Naive B cell (primary cell): ENCODE data around the gene KLHL35. TPM values are rescaled to one million over a fixed set of nuclear protein-coding genes. Genes with fewer than 3 reads are reported as not detected.

Experiments
- ATAC-seq, 2 donors: fragments of 150-1000 bp; cut with Tn5 transposase; 2 replicates each; pipeline ENCODE4 v1.10.0; 2021; ENCODE audit warnings: low read depth in 2 of 2, mild to moderate bottlenecking in 2 of 2, moderate library complexity in 2 of 2
- DNase-seq: peaks from one replicate; pipeline ENCODE4 v3.0.0; 2022
- H3K27ac Mint-ChIP-seq, 6 donors: one replicate each; pipeline ENCODE4 v1.8.0; 2020 to 2022; ENCODE audit warnings: mild to moderate bottlenecking in 6 of 6, mixed read lengths in 6 of 6, moderate library complexity in 5 of 6, inconsistent platforms in 2 of 6
- H3K27me3 Mint-ChIP-seq, 3 donors: one replicate each; pipeline ENCODE4 v1.8.0; 2021 to 2022; ENCODE audit warnings: mixed read lengths in 3 of 3, mild to moderate bottlenecking in 1 of 3
- H3K36me3 Mint-ChIP-seq, 2 donors: one replicate each; pipeline ENCODE4 v1.8.0; 2020 to 2022; ENCODE audit warnings: mixed read lengths in 2 of 2, inconsistent platforms in 1 of 2, mild to moderate bottlenecking in 1 of 2
- H3K4me1 Mint-ChIP-seq, 3 donors: one replicate each; pipeline ENCODE4 v1.8.0; 2020 to 2022; ENCODE audit warnings: mixed read lengths in 3 of 3, inconsistent platforms in 1 of 3, mild to moderate bottlenecking in 1 of 3, moderate library complexity in 1 of 3
- H3K4me3 Mint-ChIP-seq, 8 donors: one replicate each; pipeline ENCODE4 v1.8.0; 2020 to 2022; ENCODE audit warnings: mild to moderate bottlenecking in 8 of 8, mixed read lengths in 8 of 8, moderate library complexity in 8 of 8, inconsistent platforms in 2 of 8
- H3K9me3 Mint-ChIP-seq, 7 donors: one replicate each; pipeline ENCODE4 v1.8.0; 2020 to 2022; ENCODE audit warnings: mixed read lengths in 7 of 7, mild to moderate bottlenecking in 5 of 7, inconsistent platforms in 2 of 7, moderate library complexity in 1 of 7
- polyA plus RNA-seq, 6 donors: library from polyadenylated mRNA; unstranded; fragments of 300-500 nt; fragmentation: Illumina TruSeq; gene quantifications; one replicate each; pipeline ENCODE4 v1.2.3, GENCODE V29; 2021; ENCODE audit warnings: low read depth in 6 of 6

Gene KLHL35
- polyA plus RNA-seq, 6 donors from 2014 or later: 0.48 to 0.74 TPM; not detected in 4

DNA sequence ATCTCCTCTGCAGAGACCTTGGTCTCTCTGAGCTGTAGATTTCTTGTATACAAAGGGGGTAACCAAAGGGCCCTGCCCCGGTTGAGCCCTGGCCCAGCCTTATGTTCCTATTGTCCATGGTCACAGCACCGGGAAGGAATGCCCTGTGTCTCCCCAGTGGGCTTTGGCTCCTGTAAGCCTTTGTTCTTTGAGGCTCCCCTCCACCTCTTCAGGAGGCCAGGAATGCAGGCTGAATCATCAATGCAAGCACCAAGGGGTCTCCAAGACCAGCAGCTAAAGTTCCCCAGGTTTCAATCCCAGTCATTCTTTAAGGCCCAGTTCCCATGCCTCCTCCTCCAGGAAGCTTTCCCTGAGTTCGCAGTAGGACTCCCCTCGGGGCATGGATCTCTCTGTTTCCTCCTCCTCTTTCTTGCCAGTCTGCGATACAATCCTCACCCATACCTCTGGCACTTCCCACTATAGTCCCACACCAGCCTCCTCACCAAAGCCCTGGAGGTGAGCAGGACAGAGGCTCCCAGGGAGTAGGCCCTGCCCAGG, 29.2 kb upstream of the KLHL35 start:
- no peaks in the 10 kb centered on the region for H3K36me3 Mint-ChIP-seq
- ATAC-seq: no peak
- H3K4me1 Mint-ChIP-seq: peaks cover 0 to 7% (median 1%) of the 10 kb centered on the region in 3 donors
- H3K27ac Mint-ChIP-seq: no peak overlapping the region
- H3K27me3 Mint-ChIP-seq: no peaks in the 10 kb centered on the region
- DNase-seq: no peak
- no peak overlapping the region for H3K4me3 Mint-ChIP-seq
- no peaks in the 10 kb centered on the region for H3K9me3 Mint-ChIP-seq

GRCh38 chr11:75461151-75461550, 28.1 kb upstream of the KLHL35 start:
- Mint-ChIP-seq H3K27ac (peak overlapping the region in 1 of 6 donors; percentile 69), H3K36me3 (no peaks in the 10 kb centered on the region), H3K4me1 (peaks cover 0 to 1% (median 0%) of the 10 kb centered on the region in 3 donors), H3K27me3 (peaks cover 0 to under 1% (median 0%) of the 10 kb centered on the region in 3 donors), H3K4me3 (no peak overlapping the region), H3K9me3 (no peaks in the 10 kb centered on the region)
- DNase-seq (no peak), ATAC-seq (no peak)

DNA sequence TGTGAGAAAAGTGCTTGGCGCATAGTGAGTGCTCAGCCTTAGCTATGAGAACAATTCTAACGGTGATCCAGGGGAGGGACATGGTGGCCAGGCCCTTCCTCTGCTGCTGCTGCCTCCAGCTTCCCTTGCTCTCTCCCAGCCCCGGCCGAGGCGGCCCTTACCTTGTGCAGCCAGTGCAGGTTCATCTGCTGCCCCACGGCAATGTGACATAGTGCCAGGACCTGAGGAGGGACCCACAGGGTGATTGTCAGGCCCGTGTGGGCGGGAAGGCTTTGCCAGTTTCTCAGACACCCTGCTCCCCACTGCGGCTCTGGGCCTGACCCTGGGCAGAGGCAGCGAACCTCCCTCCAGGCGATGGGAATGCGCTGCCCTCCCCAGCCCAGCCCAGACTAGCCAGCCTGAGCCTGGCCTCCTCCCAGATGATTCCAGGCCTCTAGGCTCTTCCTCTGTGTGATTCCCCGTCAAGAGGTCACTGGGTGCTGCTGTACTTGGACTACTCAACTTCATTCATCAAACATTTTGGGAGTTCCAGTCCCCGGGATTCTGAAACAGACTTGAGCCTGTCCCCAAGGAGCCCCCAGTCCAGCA, 23.7 kb upstream of the KLHL35 start:
- Mint-ChIP-seq H3K27me3 (peaks cover 3 to 15% (median 9%) of the 10 kb centered on the region in 3 donors), H3K4me3 (no peak overlapping the region), H3K9me3 (no peaks in the 10 kb centered on the region), H3K4me1 (no peaks in the 10 kb centered on the region), H3K36me3 (peaks cover 0 to 7% of the 10 kb centered on the region in 2 donors), H3K27ac (peak overlapping the region in 1 of 6 donors; percentile 21)
- ATAC-seq (no peak), DNase-seq (no peak)

GRCh38 chr11:75454987-75455386, 22.0 kb upstream of the KLHL35 start:
- ATAC-seq (no peak), DNase-seq (no peak)
- no peaks in the 10 kb centered on the region for H3K9me3 Mint-ChIP-seq
- H3K27ac Mint-ChIP-seq: no peak overlapping the region
- H3K4me3 Mint-ChIP-seq: no peak overlapping the region
- H3K27me3 Mint-ChIP-seq: peaks cover 3 to 24% (median 9%) of the 10 kb centered on the region in 3 donors
- no peaks in the 10 kb centered on the region for H3K4me1 Mint-ChIP-seq
- peaks cover 0 to 7% of the 10 kb centered on the region in 2 donors for H3K36me3 Mint-ChIP-seq

DNA sequence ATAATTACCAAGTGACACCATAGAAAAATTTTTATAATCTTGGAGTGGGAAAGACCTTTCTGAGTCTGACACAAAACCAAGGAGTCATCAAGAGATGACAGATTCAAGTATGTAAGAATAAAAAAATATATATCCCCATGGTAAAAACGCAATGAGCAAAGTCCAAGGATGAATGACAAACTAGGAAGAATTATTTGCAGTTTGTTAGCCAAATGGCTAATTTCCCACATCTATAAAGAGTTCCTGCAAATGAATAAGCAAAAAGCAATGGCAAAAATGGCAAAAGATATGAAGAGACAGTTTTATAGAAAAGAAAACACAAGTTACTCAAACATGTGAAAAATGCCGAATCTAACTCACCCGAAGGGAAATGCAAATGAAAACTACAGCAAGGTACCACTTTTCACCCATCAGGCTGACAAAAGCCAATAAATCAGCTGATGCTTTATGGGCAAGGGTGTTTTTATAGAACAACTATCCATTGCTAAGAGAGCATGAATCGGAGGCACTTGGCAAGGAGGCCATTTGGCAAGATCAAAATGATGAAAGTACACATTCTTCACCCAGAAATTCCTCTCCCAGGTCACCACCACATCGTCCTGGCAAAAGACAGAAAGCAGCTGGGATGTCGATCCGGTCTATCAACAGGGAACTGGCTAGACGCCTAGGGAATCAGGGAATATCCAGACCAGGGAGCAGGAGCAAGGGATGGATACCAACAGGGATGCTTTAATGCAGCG, 21.1 kb upstream of the KLHL35 start:
- H3K27ac Mint-ChIP-seq: peak overlapping the region in 2 of 6 donors; percentile 18 to 20
- H3K4me3 Mint-ChIP-seq: no peak overlapping the region
- ATAC-seq: no peak

DNA sequence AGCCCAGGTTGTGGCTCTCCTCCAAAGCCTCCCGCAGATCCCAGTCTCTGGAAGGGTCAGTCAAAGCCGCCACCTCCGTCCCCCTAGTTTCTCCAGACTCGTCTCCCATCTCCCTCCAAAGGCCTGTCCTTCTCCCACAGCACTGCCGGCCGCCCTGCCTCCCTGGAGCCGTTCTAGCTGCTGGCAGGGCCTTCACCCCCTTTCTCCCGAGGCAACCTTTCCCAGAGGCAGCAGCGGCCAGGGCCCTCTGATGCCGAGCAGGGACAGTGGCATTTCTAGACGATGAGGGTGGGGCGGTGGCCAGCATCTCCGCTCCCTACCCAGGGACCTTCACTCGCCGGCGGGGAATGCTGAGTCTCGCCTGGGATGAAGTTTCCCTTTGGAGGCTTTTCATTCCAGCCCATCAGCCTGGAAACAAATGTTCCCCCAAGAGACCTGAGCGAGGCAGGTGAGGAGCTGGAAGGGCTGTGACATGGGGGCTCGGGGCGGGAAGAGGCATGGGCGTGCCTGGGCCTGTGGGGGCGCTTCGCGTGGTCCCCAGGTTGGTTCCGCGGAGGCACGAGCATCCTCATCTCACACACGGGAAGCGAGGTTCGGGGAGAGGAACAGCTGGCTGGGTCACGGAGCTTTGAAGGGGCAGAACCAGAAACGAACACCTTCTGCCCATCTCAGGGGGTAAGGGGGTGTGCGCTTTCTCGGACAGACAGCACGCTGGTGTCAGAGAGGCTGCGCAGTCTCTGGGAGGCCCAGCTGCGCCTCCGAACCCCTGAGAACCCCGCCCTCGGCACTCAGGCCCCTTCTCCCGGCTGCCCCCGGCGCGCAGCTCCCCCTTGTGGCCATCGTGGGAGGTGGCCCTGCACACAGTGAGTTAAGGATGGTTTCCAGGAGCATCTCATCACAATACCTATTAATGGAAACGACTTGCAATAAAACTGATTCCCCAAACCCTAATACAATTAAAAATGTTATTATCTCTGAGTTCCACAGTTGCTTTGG, 18.1 kb upstream of the KLHL35 start:
- peak overlapping the region in 1 of 8 donors; percentile 3 for H3K4me3 Mint-ChIP-seq

More for the DNA sequence above, 21.1 kb upstream of the KLHL35 start:
- no peak for DNase-seq
- Mint-ChIP-seq H3K27me3 (peaks cover 3 to 25% (median 9%) of the 10 kb centered on the region in 3 donors), H3K9me3 (no peaks in the 10 kb centered on the region), H3K4me1 (no peaks in the 10 kb centered on the region), H3K36me3 (peaks cover 0 to 7% of the 10 kb centered on the region in 2 donors)

DNA sequence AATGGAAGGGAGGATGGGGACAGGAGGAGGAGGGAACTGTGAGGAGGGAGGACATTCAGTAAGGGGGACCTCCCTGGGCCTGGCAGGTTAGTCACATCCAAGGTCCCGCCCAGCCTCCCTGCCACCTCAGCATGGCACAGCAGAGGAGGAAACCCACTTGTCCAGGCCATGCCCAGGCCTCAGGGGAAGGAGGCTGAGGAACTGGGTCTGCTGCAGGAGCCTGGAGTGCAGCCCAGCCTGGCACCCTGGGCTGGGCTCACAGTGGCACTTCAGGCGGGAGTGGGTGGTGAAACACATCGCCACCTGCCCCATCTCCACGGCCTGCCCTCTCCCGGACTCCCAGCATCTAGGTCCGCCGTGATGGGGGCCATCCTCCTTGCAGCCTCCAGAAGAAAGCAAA, 17.2 kb upstream of the KLHL35 start:
- H3K4me1 Mint-ChIP-seq: peaks cover 0 to 1% (median 0%) of the 10 kb centered on the region in 3 donors
- no peak for ATAC-seq

More for the DNA sequence above, 18.1 kb upstream of the KLHL35 start:
- no peak overlapping the region for H3K27ac Mint-ChIP-seq
- peaks cover 3 to 30% (median 9%) of the 10 kb centered on the region in 3 donors for H3K27me3 Mint-ChIP-seq
- ATAC-seq (no peak), DNase-seq (no peak)
- H3K9me3 Mint-ChIP-seq: no peaks in the 10 kb centered on the region
- H3K4me1 Mint-ChIP-seq: no peaks in the 10 kb centered on the region
- H3K36me3 Mint-ChIP-seq: peaks cover 0 to 7% of the 10 kb centered on the region in 2 donors

DNA sequence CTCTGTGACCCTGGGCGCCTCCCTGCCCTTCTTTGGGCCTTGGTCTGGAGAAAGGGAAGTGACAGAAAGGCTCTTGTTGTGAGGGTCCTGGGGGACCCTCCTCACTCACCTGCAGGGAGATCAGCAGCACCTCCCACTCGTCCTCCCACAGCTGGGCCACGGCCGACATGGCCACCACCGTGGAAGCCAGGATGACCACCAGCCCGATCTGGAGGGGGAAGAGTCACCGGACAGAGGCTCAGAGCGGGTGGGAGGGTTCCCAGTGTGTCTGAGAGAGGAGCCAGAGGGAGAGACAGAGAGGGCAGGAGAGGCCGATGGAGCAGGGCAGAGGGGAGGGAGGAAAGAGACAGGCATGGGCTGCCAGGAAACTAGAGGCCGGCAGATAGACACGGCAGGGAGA, 16.8 kb upstream of the KLHL35 start:
- no peak overlapping the region for H3K27ac Mint-ChIP-seq
- peaks cover 0 to 3% (median 0%) of the 10 kb centered on the region in 3 donors for H3K4me1 Mint-ChIP-seq
- ATAC-seq (no peak), DNase-seq (no peak)
- peaks cover 4 to 31% (median 9%) of the 10 kb centered on the region in 3 donors for H3K27me3 Mint-ChIP-seq
- no peaks in the 10 kb centered on the region for H3K9me3 Mint-ChIP-seq
- no peak overlapping the region for H3K4me3 Mint-ChIP-seq
- peaks cover 0 to 7% of the 10 kb centered on the region in 2 donors for H3K36me3 Mint-ChIP-seq

More for the DNA sequence above, 17.2 kb upstream of the KLHL35 start:
- no peaks in the 10 kb centered on the region for H3K9me3 Mint-ChIP-seq
- DNase-seq: no peak
- H3K27me3 Mint-ChIP-seq: peaks cover 2 to 27% (median 9%) of the 10 kb centered on the region in 3 donors
- H3K4me3 Mint-ChIP-seq: no peak overlapping the region
- peaks cover 0 to 7% of the 10 kb centered on the region in 2 donors for H3K36me3 Mint-ChIP-seq
- H3K27ac Mint-ChIP-seq: no peak overlapping the region

DNA sequence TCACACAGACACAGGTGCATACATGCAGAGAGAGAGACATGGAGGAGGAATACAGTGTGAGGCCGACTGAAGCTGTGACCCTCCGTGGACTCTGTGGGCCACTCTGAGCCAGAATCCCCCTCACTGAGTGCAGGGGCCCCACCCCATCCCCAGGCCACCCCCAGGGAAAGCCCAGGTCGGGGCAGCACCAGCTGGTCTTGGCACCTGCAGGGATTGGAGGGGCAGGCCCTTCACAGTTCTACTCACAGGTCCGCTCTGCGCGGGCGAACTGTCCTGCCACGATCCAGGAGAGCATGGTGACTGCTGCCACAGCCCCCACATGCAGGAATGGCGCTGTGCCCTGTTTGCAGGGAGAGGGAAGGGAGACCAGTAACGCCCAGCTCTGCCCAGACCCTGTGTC, 16.3 kb upstream of the KLHL35 start:
- Mint-ChIP-seq H3K9me3 (no peaks in the 10 kb centered on the region), H3K4me1 (peaks cover 0 to 3% (median 0%) of the 10 kb centered on the region in 3 donors), H3K27ac (no peak overlapping the region), H3K36me3 (peaks cover 0 to 7% of the 10 kb centered on the region in 2 donors), H3K27me3 (peaks cover 4 to 36% (median 9%) of the 10 kb centered on the region in 3 donors), H3K4me3 (no peak overlapping the region)
- no peak for ATAC-seq
- DNase-seq: no peak

DNA sequence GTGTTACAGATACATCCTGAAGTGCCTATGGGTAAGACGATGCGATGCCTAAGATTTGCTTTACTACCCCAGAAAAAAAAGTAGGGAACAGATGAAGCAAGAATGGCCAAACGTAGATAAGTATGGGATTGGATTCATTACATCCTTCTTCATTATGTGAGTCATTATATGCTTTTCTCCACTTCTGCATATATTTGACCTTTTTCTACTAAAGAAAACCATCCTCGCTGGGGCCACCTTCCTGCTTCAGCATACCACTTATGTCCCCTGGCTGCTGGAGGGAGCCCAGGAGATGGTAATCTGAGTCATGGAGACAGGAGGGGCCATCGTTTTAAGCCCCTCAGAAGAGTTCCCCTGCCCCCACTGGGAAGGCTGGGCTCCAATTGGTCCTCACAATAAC, 14.4 kb upstream of the KLHL35 start:
- H3K4me1 Mint-ChIP-seq: peaks cover 0 to 3% (median 0%) of the 10 kb centered on the region in 3 donors
- ATAC-seq (no peak), DNase-seq (no peak)
- H3K27me3 Mint-ChIP-seq: peaks cover 4 to 36% (median 6%) of the 10 kb centered on the region in 3 donors
- no peaks in the 10 kb centered on the region for H3K9me3 Mint-ChIP-seq
- H3K4me3 Mint-ChIP-seq: no peak overlapping the region
- H3K27ac Mint-ChIP-seq: no peak overlapping the region
- peaks cover 0 to 4% of the 10 kb centered on the region in 2 donors for H3K36me3 Mint-ChIP-seq

DNA sequence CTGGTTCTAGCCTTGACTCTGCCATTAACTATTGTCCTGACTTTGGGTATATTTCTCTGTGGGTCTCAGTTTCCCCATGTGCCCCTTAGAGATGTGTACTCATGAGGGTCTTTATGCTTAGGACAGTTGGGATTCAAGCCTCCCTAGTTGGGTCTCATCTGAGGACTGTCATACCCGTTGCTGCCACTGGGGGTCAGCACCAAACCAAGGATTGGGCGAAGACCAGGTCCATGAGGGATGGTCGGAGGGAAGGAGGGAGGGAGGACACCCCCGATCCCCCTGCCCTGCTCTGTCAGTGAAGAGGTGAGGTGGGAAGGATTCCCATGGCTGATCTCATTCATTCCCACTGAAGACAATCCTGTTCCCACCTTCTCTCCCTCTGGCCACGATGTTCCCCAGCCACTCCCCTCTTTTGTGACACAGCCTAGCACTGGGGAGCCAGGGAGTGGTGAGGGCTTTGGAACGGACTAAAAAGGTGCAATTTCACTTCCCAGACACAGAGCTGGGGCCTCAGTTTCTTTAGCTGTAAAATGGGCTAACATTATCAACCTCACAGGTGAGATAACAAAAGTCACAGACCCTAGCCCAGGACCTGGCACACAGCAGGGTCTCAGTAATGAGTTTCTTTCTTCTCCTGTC, 12.4 kb upstream of the KLHL35 start:
- ATAC-seq: peak; percentile 76 to 80
- Mint-ChIP-seq H3K4me1 (peaks cover 0 to 3% (median 0%) of the 10 kb centered on the region in 3 donors), H3K9me3 (no peaks in the 10 kb centered on the region), H3K4me3 (no peak overlapping the region), H3K27ac (no peak overlapping the region), H3K36me3 (no peaks in the 10 kb centered on the region), H3K27me3 (peaks cover 0 to 26% (median 4%) of the 10 kb centered on the region in 3 donors)
- peak; percentile 55 for DNase-seq

- DNase-seq: no peak
- Mint-ChIP-seq H3K9me3 (no peaks in the 10 kb centered on the region), H3K27me3 (peaks cover 4 to 29% (median 11%) of the 10 kb centered on the region in 3 donors), H3K27ac (no peak overlapping the region), H3K36me3 (no peaks in the 10 kb centered on the region), H3K4me1 (peaks cover 0 to 3% (median 0%) of the 10 kb centered on the region in 3 donors), H3K4me3 (no peak overlapping the region)
- ATAC-seq: no peak
Measured at GRCh38 chr11:75443043-75443442, 10.0 kb upstream of the KLHL35 start.
